Hematopoietic multipotent progenitor cell treated with erythropoietin and hydrocortisone succinate and interleukin-3 and kit ligand, for 15 days (in vitro differentiated cells): Measurements from ENCODE around the gene NAA35.
"Not testable (repeated sequence)": the region's sequence is repeated elsewhere in the genome, so short reads cannot be mapped to it uniquely, and the experiment has no call there.

Source experiments
- DNase-seq: peaks from one replicate; pipeline ENCODE4 v3.0.0-alpha.2; 2015; ENCODE audit warnings: low spot score

Gene NAA35

GRCh38 chr9:85944672-85945071 is 3.7 kb downstream of the NAA35 start:
- no peak for DNase-seq

- DNase-seq = no peak
Observed at GRCh38 chr9:85949586-85950335, 8.8 kb downstream of the NAA35 start.

- no peak for DNase-seq
Observed at GRCh38 chr9:85959955-85960354, 19.0 kb downstream of the NAA35 start.

- DNase-seq = peak; percentile 16
Observed at GRCh38 chr9:85960688-85961093, 19.7 kb downstream of the NAA35 start.

- no peak for DNase-seq
Observed at GRCh38 chr9:85964526-85964925, 23.6 kb downstream of the NAA35 start.

- DNase-seq = no peak
Observed at GRCh38 chr9:85964949-85965348, 24.0 kb downstream of the NAA35 start.

GRCh38 chr9:85969727-85970126 is 28.8 kb downstream of the NAA35 start:
- DNase-seq = no peak

- DNase-seq = no peak
Observed at GRCh38 chr9:85971731-85972130, 30.8 kb downstream of the NAA35 start.

GRCh38 chr9:85973238-85973637 is 32.3 kb downstream of the NAA35 start:
- DNase-seq = no peak

GRCh38 chr9:85974055-85974547 is 33.2 kb downstream of the NAA35 start:
- not testable (repeated sequence) for DNase-seq

GRCh38 chr9:85978496-85978895 is 37.5 kb downstream of the NAA35 start:
- DNase-seq = no peak

GRCh38 chr9:85981369-85981768 is 40.4 kb downstream of the NAA35 start:
- DNase-seq = no peak

- no peak for DNase-seq
Observed at GRCh38 chr9:85984457-85984856, 43.5 kb downstream of the NAA35 start.

GRCh38 chr9:85987236-85987635 is 46.3 kb downstream of the NAA35 start:
- DNase-seq = no peak

GRCh38 chr9:85994191-85994590 is 53.2 kb downstream of the NAA35 start:
- DNase-seq = no peak

- DNase-seq = no peak
Observed at GRCh38 chr9:85995097-85995496, 54.2 kb downstream of the NAA35 start.

- no peak for DNase-seq
Observed at GRCh38 chr9:85995599-85995998, 54.7 kb downstream of the NAA35 start.

GRCh38 chr9:86005253-86005775 is 64.4 kb downstream of the NAA35 start:
- no peak for DNase-seq

- no peak for DNase-seq
Observed at GRCh38 chr9:86009133-86009532, 68.2 kb downstream of the NAA35 start.

- DNase-seq = no peak
Observed at GRCh38 chr9:86020731-86021130, 79.8 kb downstream of the NAA35 start.

- no peak for DNase-seq
Observed at GRCh38 chr9:86021166-86021565, 80.2 kb downstream of the NAA35 start.

- no peak for DNase-seq
Observed at GRCh38 chr9:86022687-86023266, 81.8 kb downstream of the NAA35 start.

GRCh38 chr9:86027767-86028166 is 86.8 kb downstream of the NAA35 start:
- no peak for DNase-seq
